GM21367 (cell line): ENCODE measurements around the gene KDM4C.
"Not testable (repeated sequence)": the region's sequence is repeated elsewhere in the genome, so short reads cannot be mapped to it uniquely, and the experiment has no call there.

Experiments
- ATAC-seq: cut with Tn5 transposase; IDR thresholded peaks from one replicate; pipeline ENCODE4 v1.9.1; 2021; ENCODE audit not compliant: unreplicated experiment

The KDM4C gene

GRCh38 chr9:7154650-7155049 is 396.9 kb downstream of the KDM4C start:
- no peak for ATAC-seq

GRCh38 chr9:7161469-7161868 is 403.7 kb downstream of the KDM4C start:
- no peak for ATAC-seq

GRCh38 chr9:7163932-7164331 is 406.2 kb downstream of the KDM4C start:
- ATAC-seq, result no peak

GRCh38 chr9:7164440-7165330 is 406.9 kb downstream of the KDM4C start:
- no peak for ATAC-seq

- no peak for ATAC-seq
Measured at GRCh38 chr9:7165331-7165975, 407.7 kb downstream of the KDM4C start.

- ATAC-seq, result no peak
Measured at GRCh38 chr9:7166074-7166473, 408.3 kb downstream of the KDM4C start.

GRCh38 chr9:7169717-7170389 is 412.1 kb downstream of the KDM4C start:
- no peak for ATAC-seq

- ATAC-seq, result no peak
Measured at GRCh38 chr9:7171396-7172153, 413.8 kb downstream of the KDM4C start.

GRCh38 chr9:7172154-7173115 is 414.7 kb downstream of the KDM4C start:
- no peak for ATAC-seq

- no peak for ATAC-seq
Measured at GRCh38 chr9:7173139-7173538, 415.4 kb downstream of the KDM4C start.

- no peak for ATAC-seq
Measured at GRCh38 chr9:7174301-7174700, 416.5 kb downstream of the KDM4C start.

- ATAC-seq, result no peak
Measured at GRCh38 chr9:7174884-7175283, 417.1 kb downstream of the KDM4C start.

GRCh38 chr9:7176561-7176960 is 418.8 kb downstream of the KDM4C start:
- ATAC-seq, result no peak

GRCh38 chr9:7177383-7177782 is 419.6 kb downstream of the KDM4C start:
- no peak for ATAC-seq

GRCh38 chr9:7178729-7179128 is 421.0 kb downstream of the KDM4C start:
- no peak for ATAC-seq

- ATAC-seq, result no peak
Measured at GRCh38 chr9:7180247-7180646, 422.5 kb downstream of the KDM4C start.

- not testable (repeated sequence) for ATAC-seq
Measured at GRCh38 chr9:7183139-7183538, 425.4 kb downstream of the KDM4C start.

GRCh38 chr9:7185612-7186011 is 427.8 kb downstream of the KDM4C start:
- ATAC-seq, result no peak

- no peak for ATAC-seq
Measured at GRCh38 chr9:7186175-7186574, 428.4 kb downstream of the KDM4C start.

GRCh38 chr9:7192266-7192665 is 434.5 kb downstream of the KDM4C start:
- no peak for ATAC-seq
